ENCODE results near the gene ADAMTS14.
"Not testable (repeated sequence)": the region's sequence is repeated elsewhere in the genome, so short reads cannot be mapped to it uniquely, and the experiment has no call there.

GRCh38 chr10:70663458-70664409 is 8.6 kb upstream of the ADAMTS14 start:
- TF ChIP-seq POLR2AphosphoS5 (IDR thresholded peaks at IDR 0.05; ENCODE audit: borderline replicate concordance, low read depth, low read length); EZH2 (IDR thresholded peaks at IDR 0.05): not testable (repeated sequence)
